NCI-H2081 treated with DMSO at 0.1 percent for 48 hours (cell line): ENCODE measurements around the gene CDC6.
"Not testable (repeated sequence)": the region's sequence is repeated elsewhere in the genome, so short reads cannot be mapped to it uniquely, and the experiment has no call there.

Experiments
- DNase-seq: peaks from one replicate; lab custom pipeline; 2025; lab: John Stamatoyannopoulos, UW

Gene CDC6

GRCh38 chr17:40287159-40287493 lies 553 bp upstream of the CDC6 start:
- DNase-seq, result no peak

GRCh38 chr17:40290629-40291280 lies 3.1 kb downstream of the CDC6 start:
- peak; percentile 51 for DNase-seq

- no peak for DNase-seq
These were observed 3.6 kb downstream of the CDC6 start for GRCh38 chr17:40291281-40291664.

- no peak for DNase-seq
These were observed 5.7 kb downstream of the CDC6 start for GRCh38 chr17:40293363-40293762.

GRCh38 chr17:40295488-40296436 lies 8.1 kb downstream of the CDC6 start:
- DNase-seq, result peak; percentile 32

- no peak for DNase-seq
These were observed 9.8 kb downstream of the CDC6 start for GRCh38 chr17:40297511-40297910.

GRCh38 chr17:40298726-40299125 lies 11.0 kb downstream of the CDC6 start:
- no peak for DNase-seq

GRCh38 chr17:40299159-40299757 lies 11.6 kb downstream of the CDC6 start:
- not testable (repeated sequence) for DNase-seq

- no peak for DNase-seq
These were observed 13.6 kb downstream of the CDC6 start for GRCh38 chr17:40301315-40301714.

- DNase-seq, result no peak
These were observed 15.5 kb downstream of the CDC6 start for GRCh38 chr17:40303009-40303657.

GRCh38 chr17:40303708-40304551 lies 16.3 kb downstream of the CDC6 start:
- DNase-seq, result no peak

GRCh38 chr17:40304552-40304863 lies 16.8 kb downstream of the CDC6 start:
- not testable (repeated sequence) for DNase-seq

GRCh38 chr17:40304866-40305265 lies 17.2 kb downstream of the CDC6 start:
- not testable (repeated sequence) for DNase-seq

- DNase-seq, result no peak
These were observed 18.7 kb downstream of the CDC6 start for GRCh38 chr17:40306395-40306794.

GRCh38 chr17:40307001-40307730 lies 19.5 kb downstream of the CDC6 start:
- DNase-seq, result peak; percentile 57

GRCh38 chr17:40307740-40308239 lies 20.1 kb downstream of the CDC6 start:
- no peak for DNase-seq

GRCh38 chr17:40309031-40309948 lies 21.6 kb downstream of the CDC6 start, which contains the start of gene RARA:
Gene RARA, plus strand, starts transcription at chr17:40309180. Its CDS starts 22,039 bp downstream, at chr17:40331219.
- no peak for DNase-seq

GRCh38 chr17:40309949-40310510 lies 22.4 kb downstream of the CDC6 start:
- DNase-seq, result no peak

GRCh38 chr17:40310882-40311391 lies 23.3 kb downstream of the CDC6 start:
- DNase-seq, result no peak
